SJCRH30 (cell line): ENCODE data around the gene VSTM2L. TPM values are rescaled to one million over a fixed set of nuclear protein-coding genes. Genes with fewer than 3 reads are reported as not detected.

Source experiments
- DNase-seq, 2 experiments: peaks; one replicate each; pipeline ENCODE4 v3.0.0-alpha.2; 2015 to 2020
- H3K27ac ChIP-seq: fragments of 250-450 bp; sonication (Bioruptor Pico); 2 replicates; pipeline ENCODE4 v1.5.1; 2020; ENCODE audit warnings: mild to moderate bottlenecking, moderate library complexity
- H3K27me3 ChIP-seq: fragments of 250-450 bp; sonication (Bioruptor Pico); 2 replicates; pipeline ENCODE4 v1.5.1; 2020; ENCODE audit warnings: mild to moderate bottlenecking, moderate library complexity
- H3K36me3 ChIP-seq: fragments of 250-450 bp; sonication (Bioruptor Pico); 2 replicates; pipeline ENCODE4 v1.5.1; 2020; ENCODE audit warnings: mild to moderate bottlenecking, moderate library complexity
- H3K4me1 ChIP-seq: fragments of 250-450 bp; sonication (Bioruptor Pico); 2 replicates; pipeline ENCODE4 v1.5.1; 2020; ENCODE audit warnings: mild to moderate bottlenecking, moderate library complexity
- H3K4me3 ChIP-seq: fragments of 250-450 bp; sonication (Bioruptor Pico); 2 replicates; pipeline ENCODE4 v1.5.1; 2020; ENCODE audit warnings: mild to moderate bottlenecking, moderate library complexity
- H3K9me3 ChIP-seq: fragments of 250-450 bp; sonication (Bioruptor Pico); replicated peaks from 2 replicates; pipeline ENCODE4 v1.5.1; 2020; ENCODE audit warnings: mild to moderate bottlenecking, moderate library complexity
- total RNA-seq: library from RNA; depleted of rRNA; stranded (reverse); fragments of >200 nt; shearing (Covaris generic); gene quantifications from 2 replicates; pipeline ENCODE4 v1.2.3, GENCODE V29; 2014

The VSTM2L gene
- total RNA-seq, 1 experiment from 2014 or later: 0.22 TPM

GRCh38 chr20:37872161-37872560 lies 30.8 kb upstream of the VSTM2L start:
- no peak for DNase-seq
- H3K27ac ChIP-seq: no peak overlapping the region
- H3K4me3 ChIP-seq: no peak overlapping the region
- peaks cover 4% of the 10 kb centered on the region; the same call in 1 of the 2 replicates for H3K36me3 ChIP-seq
- no peaks in the 10 kb centered on the region for H3K9me3 ChIP-seq
- H3K4me1 ChIP-seq: peaks cover 22% of the 10 kb centered on the region
- H3K27me3 ChIP-seq: no peaks in the 10 kb centered on the region

GRCh38 chr20:37873884-37874283 lies 29.0 kb upstream of the VSTM2L start:
- Histone ChIP-seq H3K4me3 (no peak overlapping the region), H3K36me3 (peaks cover 4% of the 10 kb centered on the region; the same call in 1 of the 2 replicates), H3K27ac (no peak overlapping the region), H3K27me3 (no peaks in the 10 kb centered on the region), H3K4me1 (peaks cover 31% of the 10 kb centered on the region), H3K9me3 (no peaks in the 10 kb centered on the region)
- no peak for DNase-seq

- Histone ChIP-seq H3K27ac (no peak overlapping the region), H3K9me3 (no peaks in the 10 kb centered on the region), H3K27me3 (no peaks in the 10 kb centered on the region), H3K4me3 (no peak overlapping the region), H3K36me3 (no peaks in the 10 kb centered on the region), H3K4me1 (peaks cover 30% of the 10 kb centered on the region)
- DNase-seq: no peak
These were observed 27.3 kb upstream of the VSTM2L start for GRCh38 chr20:37875460-37876175.

DNA sequence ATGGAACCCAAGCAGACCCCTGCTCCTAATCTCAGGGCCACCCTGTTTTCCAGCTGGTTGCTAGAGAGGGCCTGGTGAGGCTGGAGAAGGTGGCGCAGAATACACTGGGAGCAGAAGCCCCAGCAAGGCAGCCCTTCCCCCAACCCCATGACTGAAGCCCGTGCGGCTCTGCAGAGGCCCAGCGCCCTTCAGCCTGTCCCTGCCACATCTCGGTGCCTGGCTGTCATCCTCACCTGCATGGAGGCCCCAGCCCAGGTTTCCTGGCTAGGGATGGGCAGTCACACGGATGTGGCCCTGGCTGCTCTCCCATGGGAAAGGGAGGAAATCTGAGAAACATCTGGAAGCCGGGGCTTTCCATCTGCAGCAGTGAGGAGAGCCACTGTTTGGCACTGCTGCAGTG lies 26.1 kb upstream of the VSTM2L start:
- Histone ChIP-seq H3K27me3 (no peaks in the 10 kb centered on the region), H3K36me3 (no peaks in the 10 kb centered on the region), H3K9me3 (no peaks in the 10 kb centered on the region), H3K4me3 (no peak overlapping the region), H3K4me1 (peaks cover 41% of the 10 kb centered on the region), H3K27ac (no peak overlapping the region)
- DNase-seq: no peak

- Histone ChIP-seq H3K9me3 (no peaks in the 10 kb centered on the region), H3K4me3 (no peak overlapping the region), H3K36me3 (no peaks in the 10 kb centered on the region), H3K27me3 (no peaks in the 10 kb centered on the region), H3K4me1 (peaks cover 53% of the 10 kb centered on the region), H3K27ac (peak overlapping the region; percentile 39)
- DNase-seq: peak; percentile 61 to 81
These were observed 24.8 kb upstream of the VSTM2L start for GRCh38 chr20:37877832-37878772.

GRCh38 chr20:37878835-37879599 lies 23.9 kb upstream of the VSTM2L start:
- Histone ChIP-seq H3K4me3 (no peak overlapping the region), H3K4me1 (peaks cover 62% of the 10 kb centered on the region), H3K9me3 (no peaks in the 10 kb centered on the region), H3K27me3 (no peaks in the 10 kb centered on the region), H3K36me3 (no peaks in the 10 kb centered on the region), H3K27ac (peak overlapping the region; percentile 39)
- DNase-seq: peak; percentile 89 to 91

DNA sequence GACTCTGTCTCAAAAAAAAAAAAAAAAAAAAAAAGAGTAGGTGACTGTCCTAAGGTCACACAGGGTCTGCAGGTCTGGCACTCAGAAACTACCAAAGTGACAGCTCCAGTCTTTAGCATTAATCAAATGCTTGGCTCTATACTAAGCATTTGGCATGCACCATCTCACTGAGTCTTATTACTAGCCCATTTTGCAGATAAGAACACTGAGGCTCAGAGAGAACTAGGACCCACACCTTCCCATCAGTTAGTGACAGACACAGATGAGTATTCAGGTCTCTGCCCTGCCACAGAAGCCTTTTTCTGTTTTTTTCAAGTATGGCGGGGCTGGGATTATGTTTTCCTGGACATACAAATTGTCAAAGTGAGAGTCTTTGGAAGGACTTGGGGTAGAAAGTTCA lies 23.1 kb upstream of the VSTM2L start:
- no peaks in the 10 kb centered on the region for H3K9me3 ChIP-seq
- no peaks in the 10 kb centered on the region for H3K27me3 ChIP-seq
- H3K27ac ChIP-seq: peak overlapping the region; percentile 96
- H3K4me1 ChIP-seq: peaks cover 62% of the 10 kb centered on the region
- H3K4me3 ChIP-seq: no peak overlapping the region
- peak in 1 of 2 experiments; percentile 50 for DNase-seq
- H3K36me3 ChIP-seq: no peaks in the 10 kb centered on the region

GRCh38 chr20:37880726-37881591 lies 22.0 kb upstream of the VSTM2L start:
- peak; percentile 100 for DNase-seq
- Histone ChIP-seq H3K36me3 (no peaks in the 10 kb centered on the region), H3K27ac (peak overlapping the region; percentile 96), H3K9me3 (no peaks in the 10 kb centered on the region), H3K4me3 (peak overlapping the region; percentile 13), H3K4me1 (peaks cover 62% of the 10 kb centered on the region), H3K27me3 (no peaks in the 10 kb centered on the region)

DNA sequence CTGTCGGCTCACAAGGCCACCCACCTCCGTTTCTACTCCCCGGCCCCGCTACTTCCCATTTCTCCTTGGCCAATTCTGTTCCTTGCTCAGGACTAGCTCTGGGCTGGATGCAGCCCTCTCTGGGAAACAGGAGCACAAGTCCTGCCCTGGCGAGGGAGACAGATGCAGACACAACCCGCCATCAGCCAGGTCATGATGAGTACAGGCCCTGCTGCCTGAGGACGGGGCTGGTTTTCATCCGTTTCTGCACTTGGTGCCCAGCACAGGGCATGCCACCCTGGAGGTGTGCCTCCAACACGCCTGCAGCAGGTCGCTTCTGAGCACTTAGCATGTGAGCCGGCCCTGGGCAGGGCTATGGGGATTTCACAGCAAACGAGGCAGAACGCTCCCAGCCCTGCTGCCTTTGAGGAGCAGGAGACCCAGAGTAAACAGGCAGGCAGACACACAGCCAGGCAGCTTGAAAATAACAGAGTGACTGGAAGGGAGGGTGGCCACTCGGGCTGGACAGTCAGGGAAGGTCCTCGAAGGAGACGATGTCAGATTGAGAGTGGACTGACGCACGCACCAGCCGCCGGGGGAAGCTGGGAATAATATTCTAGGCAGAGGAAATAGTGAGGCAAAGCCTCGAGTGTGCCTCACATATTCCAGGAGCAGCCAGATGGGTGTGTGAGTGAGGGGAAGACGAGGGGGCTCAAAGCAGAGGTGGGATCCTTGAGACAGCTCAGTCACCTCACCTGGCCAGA lies 21.2 kb upstream of the VSTM2L start:
- H3K4me1 ChIP-seq: peaks cover 62% of the 10 kb centered on the region
- H3K9me3 ChIP-seq: no peaks in the 10 kb centered on the region
- no peaks in the 10 kb centered on the region for H3K36me3 ChIP-seq
- peak overlapping the region; percentile 96 for H3K27ac ChIP-seq
- H3K4me3 ChIP-seq: peak overlapping the region; percentile 13
- H3K27me3 ChIP-seq: no peaks in the 10 kb centered on the region
- DNase-seq: no peak

DNA sequence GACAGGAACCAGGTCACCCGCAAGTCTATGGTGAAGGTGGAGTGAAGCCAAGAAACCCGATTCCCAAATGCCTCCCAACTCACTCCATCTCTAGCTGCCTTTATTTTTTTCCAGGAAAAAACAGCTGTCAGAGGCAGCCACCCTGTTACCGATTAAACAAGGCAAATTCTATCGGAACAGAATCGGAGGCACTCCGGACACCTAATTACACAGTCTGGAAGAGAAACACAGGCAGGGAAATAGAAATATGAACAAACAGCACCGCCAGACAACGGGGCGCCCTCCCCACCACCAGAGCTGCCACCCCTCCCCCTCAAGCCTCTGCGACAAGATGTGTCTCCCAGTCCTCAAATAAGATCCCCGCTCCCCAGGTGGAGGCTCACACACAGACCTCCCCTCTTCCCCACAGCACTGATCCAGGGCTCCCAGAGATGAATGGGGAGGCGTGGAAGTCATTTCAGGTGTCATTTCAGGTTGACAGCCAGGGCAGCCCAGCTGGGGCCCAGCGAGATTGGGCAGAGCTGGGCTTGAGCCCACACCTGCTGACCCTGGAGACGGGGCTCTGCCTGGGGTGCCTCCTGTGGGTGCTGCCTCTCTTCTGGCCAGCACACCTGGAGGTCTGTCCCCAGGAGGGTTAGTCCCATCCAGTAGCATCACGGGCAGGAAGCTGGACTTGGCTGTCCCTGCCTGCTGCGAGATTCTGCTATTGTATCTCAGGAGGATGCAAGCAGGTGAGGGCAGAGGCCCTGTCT lies 19.8 kb upstream of the VSTM2L start:
- Histone ChIP-seq H3K27ac (peak overlapping the region; percentile 96), H3K36me3 (no peaks in the 10 kb centered on the region), H3K27me3 (no peaks in the 10 kb centered on the region), H3K9me3 (no peaks in the 10 kb centered on the region), H3K4me1 (peaks cover 54% of the 10 kb centered on the region), H3K4me3 (peak overlapping the region; percentile 2; the same call in 1 of the 2 replicates)
- DNase-seq: peak; percentile 53 to 75

DNA sequence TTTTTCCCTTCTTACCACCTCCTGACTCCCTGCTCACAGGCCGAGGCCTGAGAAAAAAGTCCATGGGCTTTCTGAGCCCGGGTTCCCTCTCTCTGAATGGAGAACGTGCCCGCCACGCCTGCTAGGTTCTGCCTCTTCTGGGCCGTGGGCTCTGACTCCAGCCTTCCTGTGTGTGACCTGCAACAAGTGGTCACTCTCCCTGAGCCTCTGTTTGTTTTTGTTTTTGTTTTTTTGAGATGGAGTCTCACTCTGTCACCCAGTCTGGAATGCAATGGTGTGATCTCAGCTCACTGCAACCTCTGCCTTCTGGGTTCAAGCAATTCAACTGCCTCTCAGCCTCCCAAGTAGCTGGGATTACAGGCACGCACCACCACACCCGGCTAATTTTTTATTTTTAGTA lies 17.9 kb upstream of the VSTM2L start:
- no peaks in the 10 kb centered on the region for H3K27me3 ChIP-seq
- DNase-seq: no peak
- H3K4me1 ChIP-seq: peaks cover 38% of the 10 kb centered on the region
- no peak overlapping the region for H3K27ac ChIP-seq
- H3K4me3 ChIP-seq: no peak overlapping the region
- no peaks in the 10 kb centered on the region for H3K36me3 ChIP-seq
- no peaks in the 10 kb centered on the region for H3K9me3 ChIP-seq

- Histone ChIP-seq H3K4me3 (no peak overlapping the region), H3K36me3 (no peaks in the 10 kb centered on the region), H3K27ac (no peak overlapping the region), H3K4me1 (peaks cover 34% of the 10 kb centered on the region), H3K27me3 (no peaks in the 10 kb centered on the region), H3K9me3 (no peaks in the 10 kb centered on the region)
- no peak for DNase-seq
These were observed 17.1 kb upstream of the VSTM2L start for GRCh38 chr20:37885593-37886503.
